Mucosa of descending colon (tissue), 3 donors: ENCODE measurements around the gene FAM180A. TPM values are rescaled to one million over a fixed set of nuclear protein-coding genes. Genes with fewer than 3 reads are reported as not detected.

ENCODE experiments used
- ATAC-seq: fragments of 200-7000 bp; cut with Tn5 transposase; one replicate; pipeline ENCODE4 v1.9.1; 2020; ENCODE audit warnings: mild to moderate bottlenecking, moderate library complexity
- DNase-seq, 3 donors: peaks; one replicate each; pipeline ENCODE4 v3.0.0-alpha.2; 2020
- H3K36me3 ChIP-seq: fragments of 200-600 bp; one replicate; pipeline ENCODE4 v1.8.0; 2021; ENCODE audit warnings: low read depth, mild to moderate bottlenecking
- H3K4me1 ChIP-seq: fragments of 200-600 bp; one replicate; pipeline ENCODE4 v1.8.0; 2021; ENCODE audit warnings: low read depth, mild to moderate bottlenecking
- H3K4me3 ChIP-seq: fragments of 200-600 bp; one replicate; pipeline ENCODE4 v1.8.0; 2021; ENCODE audit warnings: mild to moderate bottlenecking
- H3K9me3 ChIP-seq: fragments of 200-600 bp; one replicate; pipeline ENCODE4 v1.8.0; 2021; ENCODE audit warnings: mild to moderate bottlenecking
- CTCF ChIP-seq: fragments of 200-600 bp; IDR thresholded peaks from one replicate; pipeline ENCODE4 v1.8.0; 2022; ENCODE audit warnings: antibody characterized with exemption, mild to moderate bottlenecking
- intact Hi-C, 2 donors: fragments of 100-400 bp; cut with DNase I in 1 of 2; cut with micrococcal nuclease in 1 of 2; formaldehyde crosslinking; loops; one replicate each; pipeline versions ENCODE4 v1.11.0 to v1.11.1; 2022; cut with DNase I, micrococcal nuclease
- total RNA-seq, 3 donors: library from RNA; stranded (reverse); fragmentation: NEBNext Ultra II Directional in 2 of 3; extraction: Animal tissue kit (Norgen Biotek cat#: 25700) in 2 of 3; gene quantifications; one replicate each; pipeline versions ENCODE4 v1.2.1 to v1.2.4, GENCODE V29; 2021 to 2023
- donor health status: DM: no; HTN: no; CAD: no; lungs with moderate emphysema.
- donor health status: DM: no; HTN: no; CAD: no.
- donor health status: DM: no; HTN: yes; CAD: no.

FAM180A gene
- total RNA-seq, 3 donors from 2014 or later = 0.26 to 3.5 (median 1.3) TPM

GRCh38 chr7:135757719-135758411 is 9.3 kb upstream of the FAM180A start:
- no peaks in the 10 kb centered on the region for H3K9me3 ChIP-seq
- DNase-seq (no peak), ATAC-seq (no peak)
- TF ChIP-seq CTCF = no peak
- no peaks in the 10 kb centered on the region for H3K4me1 ChIP-seq
- no peak overlapping the region for H3K4me3 ChIP-seq
- intact Hi-C loops = no loop called here
- no peaks in the 10 kb centered on the region for H3K36me3 ChIP-seq

GRCh38 chr7:135756191-135756590 is 7.6 kb upstream of the FAM180A start:
- peak; percentile 46 for ATAC-seq

GRCh38 chr7:135755351-135755753 is 6.7 kb upstream of the FAM180A start:
- TF ChIP-seq CTCF = no peak
- H3K9me3 ChIP-seq = no peaks in the 10 kb centered on the region
- no peak overlapping the region for H3K4me3 ChIP-seq
- no peak for DNase-seq
- no peaks in the 10 kb centered on the region for H3K36me3 ChIP-seq
- H3K4me1 ChIP-seq = no peaks in the 10 kb centered on the region
- ATAC-seq = no peak
- intact Hi-C loops = no loop called here

More at GRCh38 chr7:135756191-135756590, 7.6 kb upstream of the FAM180A start:
- H3K4me1 ChIP-seq = no peaks in the 10 kb centered on the region
- no peaks in the 10 kb centered on the region for H3K9me3 ChIP-seq
- intact Hi-C loops = no loop called here
- TF ChIP-seq CTCF = no peak
- H3K4me3 ChIP-seq = no peak overlapping the region
- no peaks in the 10 kb centered on the region for H3K36me3 ChIP-seq
- no peak for DNase-seq

- Histone ChIP-seq H3K4me1 (no peaks in the 10 kb centered on the region), H3K9me3 (no peaks in the 10 kb centered on the region), H3K4me3 (no peak overlapping the region), H3K36me3 (no peaks in the 10 kb centered on the region)
- no peak for ATAC-seq
- TF ChIP-seq CTCF = no peak
- intact Hi-C loops = no loop called here
- DNase-seq = no peak
Measured at GRCh38 chr7:135753616-135754413, 5.2 kb upstream of the FAM180A start.

GRCh38 chr7:135747366-135747765 is 1.2 kb downstream of the FAM180A start:
- DNase-seq (no peak), ATAC-seq (no peak)
- no peaks in the 10 kb centered on the region for H3K9me3 ChIP-seq
- intact Hi-C loops = no loop called here
- no peak for TF ChIP-seq CTCF
- no peak overlapping the region for H3K4me3 ChIP-seq
- H3K4me1 ChIP-seq = no peaks in the 10 kb centered on the region
- H3K36me3 ChIP-seq = no peaks in the 10 kb centered on the region
